ENCODE data around the gene PGBD5. TPM values are rescaled to one million over a fixed set of nuclear protein-coding genes. Genes with fewer than 3 reads are reported as not detected.

PGBD5 gene
- total RNA-seq, 4 donors from 2014 or later = 0.79 to 2.6 (median 1.1) TPM

DNA sequence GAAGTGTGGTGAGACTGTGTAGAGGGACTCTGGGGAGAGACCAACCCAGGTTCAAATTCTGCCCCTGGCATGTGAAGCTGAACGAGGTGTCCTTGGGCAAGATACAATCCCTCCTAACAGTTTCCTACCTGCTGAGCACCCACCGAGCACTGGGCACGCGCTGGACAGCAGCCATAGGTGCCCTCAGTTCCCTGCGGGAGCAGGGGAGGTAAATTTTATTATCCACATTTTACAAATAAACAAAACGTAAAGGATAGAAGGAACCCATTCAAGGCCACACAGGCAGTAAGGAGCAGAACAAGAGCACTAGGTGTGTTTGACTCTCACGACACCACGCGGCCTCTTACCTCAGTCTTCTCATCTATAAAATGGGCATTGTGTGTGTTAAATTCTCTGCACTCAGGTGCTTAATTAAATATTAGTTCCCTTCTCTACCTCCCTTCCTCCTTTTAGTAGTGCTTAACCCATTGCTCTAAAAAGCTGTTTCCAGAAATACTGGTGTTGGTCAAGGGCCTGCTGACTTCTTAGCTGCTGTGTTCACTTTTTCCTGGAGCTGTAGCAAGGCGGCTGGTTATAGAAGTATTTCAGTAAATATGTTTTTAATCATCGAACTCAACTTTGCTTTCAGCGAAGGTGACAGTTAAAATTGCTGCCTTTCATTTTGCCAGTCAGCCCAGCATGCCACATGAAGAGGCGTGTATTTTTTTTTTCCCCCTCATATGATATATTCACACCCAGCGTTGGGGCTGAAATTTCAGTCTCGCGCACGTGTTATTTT is 41.6 kb downstream of the PGBD5 start:
- Histone ChIP-seq H3K27ac (no peak overlapping the region), H3K9me3 (peaks cover 0 to 5% of the 10 kb centered on the region in 2 donors), H3K4me1 (no peaks in the 10 kb centered on the region), H3K36me3 (no peaks in the 10 kb centered on the region), H3K27me3 (no peaks in the 10 kb centered on the region), H3K4me3 (no peak overlapping the region)
- in situ Hi-C loops (cut with MboI; ENCODE audit: low pct_ligation_motif_present in 1 of 4, low pct_unique_long_range_greater_than_20kb in 1 of 4, low sequenced_read_pairs in 3 of 4) = no loop called here
- no peak for DNase-seq
- TF ChIP-seq, protein P1, sequence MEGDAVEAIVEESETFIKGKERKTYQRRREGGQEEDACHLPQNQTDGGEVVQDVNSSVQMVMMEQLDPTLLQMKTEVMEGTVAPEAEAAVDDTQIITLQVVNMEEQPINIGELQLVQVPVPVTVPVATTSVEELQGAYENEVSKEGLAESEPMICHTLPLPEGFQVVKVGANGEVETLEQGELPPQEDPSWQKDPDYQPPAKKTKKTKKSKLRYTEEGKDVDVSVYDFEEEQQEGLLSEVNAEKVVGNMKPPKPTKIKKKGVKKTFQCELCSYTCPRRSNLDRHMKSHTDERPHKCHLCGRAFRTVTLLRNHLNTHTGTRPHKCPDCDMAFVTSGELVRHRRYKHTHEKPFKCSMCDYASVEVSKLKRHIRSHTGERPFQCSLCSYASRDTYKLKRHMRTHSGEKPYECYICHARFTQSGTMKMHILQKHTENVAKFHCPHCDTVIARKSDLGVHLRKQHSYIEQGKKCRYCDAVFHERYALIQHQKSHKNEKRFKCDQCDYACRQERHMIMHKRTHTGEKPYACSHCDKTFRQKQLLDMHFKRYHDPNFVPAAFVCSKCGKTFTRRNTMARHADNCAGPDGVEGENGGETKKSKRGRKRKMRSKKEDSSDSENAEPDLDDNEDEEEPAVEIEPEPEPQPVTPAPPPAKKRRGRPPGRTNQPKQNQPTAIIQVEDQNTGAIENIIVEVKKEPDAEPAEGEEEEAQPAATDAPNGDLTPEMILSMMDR (IDR thresholded peaks at IDR 0.05) = no peak
- TF ChIP-seq POLR2AphosphoS5 (IDR thresholded peaks at IDR 0.05) (no peak), POLR2A (IDR thresholded peaks at IDR 0.05) (no peak), EP300 (IDR thresholded peaks at IDR 0.05; ENCODE audit: low read depth) (no peak)
- WGBS, 2 donors (ENCODE audit: low coverage in 1 of 2) = 81 to 87% methylated on average over 17 of the region's 17 CpGs
- intact Hi-C loops (cut with DNase I; ENCODE audit: low total_unique reads) = no loop called here

DNA sequence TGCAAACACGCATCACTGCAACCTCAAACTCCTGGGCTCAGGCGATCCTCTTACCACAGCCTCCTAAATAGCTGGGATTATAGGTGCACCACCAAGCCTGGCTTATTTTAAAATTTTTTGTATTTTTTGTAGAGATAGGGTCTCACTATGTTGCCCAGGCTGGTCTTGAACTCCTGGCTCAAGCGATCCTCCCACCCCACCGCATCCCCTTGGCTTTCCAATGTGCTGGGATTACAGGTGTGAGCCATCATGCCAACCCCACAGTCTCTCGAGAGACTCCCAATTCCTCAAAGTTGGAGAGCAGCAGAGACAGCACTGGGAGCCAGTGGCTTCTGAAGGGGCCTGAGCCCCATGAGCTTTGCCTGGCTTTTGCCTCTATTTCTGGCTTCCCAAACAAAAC is 42.7 kb downstream of the PGBD5 start:
- no peak overlapping the region for H3K27ac ChIP-seq
- H3K4me1 ChIP-seq = no peaks in the 10 kb centered on the region
- 76 to 100% methylated on average over 1 to 5 of the region's 5 CpGs for WGBS, 2 donors (ENCODE audit: low coverage in 1 of 2)
- H3K36me3 ChIP-seq = no peaks in the 10 kb centered on the region
- in situ Hi-C loops (cut with MboI; ENCODE audit: low pct_ligation_motif_present in 1 of 4, low pct_unique_long_range_greater_than_20kb in 1 of 4, low sequenced_read_pairs in 3 of 4) (no loop called here), intact Hi-C loops (cut with DNase I; ENCODE audit: low total_unique reads) (no loop called here)
- no peak overlapping the region for H3K4me3 ChIP-seq
- no peak for TF ChIP-seq EP300 (IDR thresholded peaks at IDR 0.05; ENCODE audit: low read depth)
- peaks cover 0 to 12% of the 10 kb centered on the region in 2 donors for H3K9me3 ChIP-seq
- no peaks in the 10 kb centered on the region for H3K27me3 ChIP-seq
- no peak for DNase-seq

DNA sequence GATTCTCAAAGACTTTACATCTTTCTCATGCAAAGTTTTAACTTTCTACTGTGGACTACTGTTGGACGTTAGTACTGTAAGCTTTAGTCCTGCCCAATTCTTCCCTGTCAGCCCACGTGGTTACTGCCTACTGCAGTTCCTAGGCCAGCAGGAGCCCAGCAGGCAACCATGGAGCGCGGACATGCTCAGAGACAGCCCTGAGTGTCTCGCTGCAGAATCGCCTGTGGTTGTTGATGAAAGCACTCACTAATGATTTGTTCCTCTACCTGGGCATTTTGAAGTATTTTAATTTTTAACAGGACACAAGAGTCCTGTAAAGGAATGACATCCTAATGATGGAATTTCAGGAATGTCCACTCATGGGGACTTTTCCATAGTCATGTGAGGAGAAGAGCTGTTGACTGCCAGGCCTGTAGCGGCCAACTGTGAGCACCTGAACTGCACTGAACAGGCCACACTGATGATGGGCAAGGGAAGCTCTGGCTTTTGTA is 44.1 kb downstream of the PGBD5 start:
- 38 to 77% methylated on average over 1 to 7 of the region's 7 CpGs for WGBS, 2 donors (ENCODE audit: low coverage in 1 of 2)
- Histone ChIP-seq H3K4me3 (no peak overlapping the region), H3K9me3 (peaks cover 0 to 12% of the 10 kb centered on the region in 2 donors), H3K36me3 (no peaks in the 10 kb centered on the region), H3K4me1 (no peaks in the 10 kb centered on the region), H3K27me3 (no peaks in the 10 kb centered on the region), H3K27ac (no peak overlapping the region)
- in situ Hi-C loops (cut with MboI; ENCODE audit: low pct_ligation_motif_present in 1 of 4, low pct_unique_long_range_greater_than_20kb in 1 of 4, low sequenced_read_pairs in 3 of 4) = no loop called here
- intact Hi-C loops (cut with DNase I; ENCODE audit: low total_unique reads) = no loop called here
- no peak for DNase-seq
- TF ChIP-seq, protein P1 (IDR thresholded peaks at IDR 0.05) = no peak
- TF ChIP-seq POLR2AphosphoS5 (IDR thresholded peaks at IDR 0.05) (no peak), EP300 (IDR thresholded peaks at IDR 0.05; ENCODE audit: low read depth) (no peak), POLR2A (IDR thresholded peaks at IDR 0.05) (no peak)

DNA sequence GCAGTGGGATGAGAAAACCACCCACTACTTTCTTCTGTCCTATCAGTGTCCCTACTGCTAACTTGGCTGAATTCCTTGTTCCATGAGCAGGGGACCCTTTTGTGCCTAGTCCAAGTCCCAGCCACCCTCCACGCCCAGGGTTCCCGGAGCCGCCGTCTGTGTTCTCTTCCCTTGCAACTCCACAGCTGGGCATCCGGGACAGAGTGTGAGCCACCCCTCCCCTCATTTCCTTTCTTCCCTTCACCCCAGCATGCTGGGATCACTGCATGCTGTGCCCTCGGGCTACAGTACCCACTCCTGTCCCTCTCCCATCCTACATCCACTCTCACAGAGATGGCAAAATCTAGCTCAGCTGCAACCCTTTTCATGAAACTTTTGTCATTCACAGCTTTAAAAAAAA is 44.5 kb downstream of the PGBD5 start:
- peaks cover 0 to 12% of the 10 kb centered on the region in 2 donors for H3K9me3 ChIP-seq
- intact Hi-C loops (cut with DNase I; ENCODE audit: low total_unique reads) = no loop called here
- TF ChIP-seq EP300 (IDR thresholded peaks at IDR 0.05; ENCODE audit: low read depth) (no peak), POLR2AphosphoS5 (IDR thresholded peaks at IDR 0.05) (no peak), POLR2A (IDR thresholded peaks at IDR 0.05) (no peak)
- TF ChIP-seq, protein P1 (IDR thresholded peaks at IDR 0.05) = no peak
- 48 to 71% methylated on average over 6 of the region's 6 CpGs for whole genome bisulfite sequencing, 2 donors (ENCODE audit: low coverage in 1 of 2)
- no peaks in the 10 kb centered on the region for H3K27me3 ChIP-seq
- no peak for DNase-seq
- H3K36me3 ChIP-seq = no peaks in the 10 kb centered on the region
- H3K27ac ChIP-seq = no peak overlapping the region
- in situ Hi-C loops (cut with MboI; ENCODE audit: low pct_ligation_motif_present in 1 of 4, low pct_unique_long_range_greater_than_20kb in 1 of 4, low sequenced_read_pairs in 3 of 4) = no loop called here
- H3K4me3 ChIP-seq = no peak overlapping the region
- no peaks in the 10 kb centered on the region for H3K4me1 ChIP-seq

Data from transverse colon (tissue), 4 donors.